Cardiac septum (tissue), 1 donor: Measurements from ENCODE around the gene NNT. TPM values are rescaled to one million over a fixed set of nuclear protein-coding genes. Genes with fewer than 3 reads are reported as not detected.

Source experiments
- total RNA-seq: library from RNA; stranded (reverse); fragmentation: NEBNext Ultra II Directional; extraction: Animal tissue kit (Norgen Biotek cat#: 25700); gene quantifications from one replicate; pipeline ENCODE4 v1.2.1, GENCODE V29; 2021
- donor health status: DM: no; HTN: no; CAD: no.

Gene NNT
- total RNA-seq, 1 donor from 2014 or later: 396 TPM

Other genes starting within 250 kb of the NNT start
- 0.46 TPM for gene CCL28, start 190.8 kb upstream of the NNT start, total RNA-seq
- gene TMEM267, start 119.3 kb upstream of the NNT start, total RNA-seq: 8.7 TPM
- gene C5orf34, start 88.0 kb upstream of the NNT start, total RNA-seq: 0.22 TPM
- 118 TPM for gene PAIP1, start 46.1 kb upstream of the NNT start, total RNA-seq